GM19372 (cell line): ENCODE data around the gene COX4I1.
"Not testable (repeated sequence)": the region's sequence is repeated elsewhere in the genome, so short reads cannot be mapped to it uniquely, and the experiment has no call there.

Experiments used
- ATAC-seq: cut with Tn5 transposase; IDR thresholded peaks from one replicate; pipeline ENCODE4 v1.9.1; 2021; ENCODE audit warnings: mild to moderate bottlenecking, low read depth, moderate library complexity; ENCODE audit not compliant: unreplicated experiment

COX4I1 gene

GRCh38 chr16:85798283-85798776, 1.2 kb upstream of the COX4I1 start:
- ATAC-seq = no peak

GRCh38 chr16:85798901-85799496, 496 bp upstream of the COX4I1 start:
- ATAC-seq = peak; percentile 31

GRCh38 chr16:85800321-85800669, 800 bp downstream of the COX4I1 start:
- ATAC-seq = no peak

GRCh38 chr16:85803570-85803969, 4.1 kb downstream of the COX4I1 start:
- ATAC-seq = no peak

- no peak for ATAC-seq
These were observed 6.0 kb downstream of the COX4I1 start for GRCh38 chr16:85805442-85806045.

GRCh38 chr16:85806539-85806938, 7.0 kb downstream of the COX4I1 start:
- no peak for ATAC-seq

GRCh38 chr16:85807340-85807739, 7.8 kb downstream of the COX4I1 start:
- ATAC-seq = not testable (repeated sequence)

GRCh38 chr16:85808104-85808503, 8.6 kb downstream of the COX4I1 start:
- not testable (repeated sequence) for ATAC-seq

GRCh38 chr16:85808926-85809325, 9.4 kb downstream of the COX4I1 start:
- no peak for ATAC-seq

- no peak for ATAC-seq
These were observed 10.2 kb downstream of the COX4I1 start for GRCh38 chr16:85809645-85810044.

GRCh38 chr16:85810097-85810741, 10.7 kb downstream of the COX4I1 start:
- ATAC-seq = no peak

- no peak for ATAC-seq
These were observed 11.2 kb downstream of the COX4I1 start for GRCh38 chr16:85810742-85811115.

- ATAC-seq = no peak
These were observed 12.7 kb downstream of the COX4I1 start for GRCh38 chr16:85812031-85812807.

- ATAC-seq = no peak
These were observed 13.6 kb downstream of the COX4I1 start for GRCh38 chr16:85812811-85813700.

GRCh38 chr16:85816159-85816558, 16.7 kb downstream of the COX4I1 start:
- ATAC-seq = no peak

GRCh38 chr16:85817195-85817594, 17.7 kb downstream of the COX4I1 start:
- ATAC-seq = not testable (repeated sequence)

- ATAC-seq = no peak
These were observed 19.8 kb downstream of the COX4I1 start for GRCh38 chr16:85819245-85819644.

GRCh38 chr16:85819771-85820170, 20.3 kb downstream of the COX4I1 start:
- no peak for ATAC-seq

GRCh38 chr16:85820604-85821372, 21.3 kb downstream of the COX4I1 start:
- no peak for ATAC-seq
